ENCODE data around the gene MED25. TPM values are rescaled to one million over a fixed set of nuclear protein-coding genes. Genes with fewer than 3 reads are reported as not detected.

Gene MED25
- total and polyA plus RNA-seq, 2 of the 8 experiments (the other 6 are each of a cell fraction or from before 2014, with no cell fraction given): 21.6 to 71.4 TPM

GRCh38 chr19:49816590-49816989 is 1.5 kb upstream of the MED25 start:
- Histone ChIP-seq H4K8ac (ENCODE audit: extremely low read depth, insufficient read depth, low read length) (peak overlapping the region; percentile 48; the same call in 1 of the 2 replicates), H2BK5ac (ENCODE audit: low read depth, low read length) (no peak overlapping the region; the same call in 1 of the 2 replicates), H3K4me1 (replicated peaks in 1 of 4; ENCODE audit: control insufficient read depth in 3 of 4, insufficient read depth in 4 of 4, low read length in 3 of 4) (peaks cover 4 to 11% (median 6%) of the 10 kb centered on the region in 4 experiments), H3K18ac (ENCODE audit: extremely low read depth, low read length) (no peak overlapping the region), H3K79me2 (ENCODE audit: control insufficient read depth in 1 of 2, insufficient read depth in 2 of 2, low read length in 2 of 2) (peaks cover 0 to 16% of the 10 kb centered on the region in 2 experiments; a peak in 3 of 4 replicates), H2BK20ac (ENCODE audit: low read length) (no peak overlapping the region), H2BK15ac (ENCODE audit: low read length) (no peak overlapping the region), H3K4me3 (ENCODE audit: extremely low read depth in 1 of 4, insufficient read depth in 2 of 4, low read depth in 3 of 4, low read length in 4 of 4) (no peak overlapping the region; a peak in 1 of 8 replicates), H3K27ac (ENCODE audit: low read depth, low read length) (no peak overlapping the region), H2BK120ac (replicated peaks; ENCODE audit: low read depth, low read length) (no peak overlapping the region), H3K27me3 (replicated peaks in 1 of 4; ENCODE audit: control insufficient read depth in 3 of 4, extremely low read depth in 1 of 4, insufficient read depth in 3 of 4, low read length in 3 of 4) (no peaks in the 10 kb centered on the region), H3K79me1 (ENCODE audit: low read depth, low read length) (peaks cover 9% of the 10 kb centered on the region), H3K4me2 (ENCODE audit: insufficient read depth in 1 of 2, low read depth in 2 of 2, low read length in 2 of 2) (peak overlapping the region; percentile 58 to 78; a peak in 2 of 4 replicates), H2AFZ (ENCODE audit: low read length) (no peak overlapping the region), H4K5ac (ENCODE audit: insufficient read length, low read depth, low read length) (no peak overlapping the region), H2BK12ac (ENCODE audit: low read depth, low read length) (peak overlapping the region; percentile 35; the same call in 1 of the 2 replicates), H3K14ac (ENCODE audit: insufficient read length) (no peak overlapping the region), H2AK5ac (ENCODE audit: low read depth, low read length) (no peak overlapping the region), H3K9me3 (ENCODE audit: insufficient read depth in 2 of 2, low read depth in 1 of 2, low read length in 1 of 2) (no peaks in the 10 kb centered on the region), H3K23me2 (ENCODE audit: low read depth, low read length) (peaks cover 2% of the 10 kb centered on the region), H3K9ac (replicated peaks in 1 of 4; ENCODE audit: extremely low read depth in 1 of 4, low read depth in 3 of 4, low read length in 3 of 4) (no peak overlapping the region), H3K23ac (ENCODE audit: insufficient read length) (no peak overlapping the region), H4K91ac (replicated peaks; ENCODE audit: insufficient read length, low read length) (no peak overlapping the region), H3K56ac (replicated peaks; ENCODE audit: insufficient read length, low read depth, low read length) (no peak overlapping the region), H4K20me1 (replicated peaks in 1 of 2; ENCODE audit: control insufficient read depth in 1 of 2, insufficient read depth in 2 of 2, low read length in 2 of 2) (no peaks in the 10 kb centered on the region), H3K4ac (replicated peaks; ENCODE audit: insufficient read length, low read depth, low read length) (no peak overlapping the region), H3K36me3 (ENCODE audit: control insufficient read depth in 2 of 4, insufficient read depth in 4 of 4, low read length in 3 of 4) (peaks cover 0 to 3% (median 0%) of the 10 kb centered on the region in 4 experiments; a peak in 2 of 8 replicates)
- WGBS, 2 experiments (ENCODE audit: extremely low coverage in 1 of 2, insufficient coverage in 1 of 2, insufficient read length in 1 of 2, insufficient replicate concordance in 2 of 2, low coverage in 1 of 2, low lambda C conversion rate in 2 of 2, missing lambda C conversion rate in 1 of 2): 89% methylated on average over 14 of the region's 14 CpGs; no CpG with 5 or more reads in 1 of the 2 experiments
- TF ChIP-seq SP4 (IDR thresholded peaks at IDR 0.05; ENCODE audit: low read length): no peak
- no peak for TF ChIP-seq GTF2F1 (IDR thresholded peaks at IDR 0.05; ENCODE audit: borderline replicate concordance, low read depth, low read length)
- no peak for TF ChIP-seq POLR2AphosphoS5 (IDR thresholded peaks at IDR 0.05; ENCODE audit: low read depth, low read length)
- TF ChIP-seq YY1 (IDR thresholded peaks at IDR 0.05; ENCODE audit: low read depth, low read length): no peak
- CTCF ChIA-PET (ENCODE audit: partially characterized antibody): no interaction called here
- DNase-seq (ENCODE audit: low read depth in 1 of 2, low spot score in 2 of 2): no peak
- FAIRE-seq: no peak
- POLR2A ChIA-PET (ENCODE audit: partially characterized antibody): interaction anchor here (1.1 kb wide), 1 partner anchor 73 kb away, joined by 3 read pairs; no protein-coding TSS in a partner anchor
